ENCODE measurements around the gene PEX26.
"Not testable (repeated sequence)": the region's sequence is repeated elsewhere in the genome, so short reads cannot be mapped to it uniquely, and the experiment has no call there.

PEX26 gene

GRCh38 chr22:18077639-18078328 is at the start of gene PEX26:
Gene PEX26 (plus strand): TSS chr22:18077990. CDS start chr22:18078377, 387 bp downstream.
- DNase-seq (ENCODE audit: low read depth, low spot score) = peak; percentile 79

- no peak for DNase-seq (ENCODE audit: low read depth, low spot score)
Measured at GRCh38 chr22:18028817-18029527, 48.8 kb upstream of the PEX26 start.

- DNase-seq (ENCODE audit: low read depth, low spot score) = no peak
Measured at GRCh38 chr22:18029686-18030267, 48.0 kb upstream of the PEX26 start.

- peak; percentile 64 for DNase-seq (ENCODE audit: low read depth, low spot score)
Measured at GRCh38 chr22:18031695-18032454, 45.9 kb upstream of the PEX26 start.

GRCh38 chr22:18032455-18033101 is 45.2 kb upstream of the PEX26 start:
- DNase-seq (ENCODE audit: low read depth, low spot score) = no peak

GRCh38 chr22:18033204-18033998 is 44.4 kb upstream of the PEX26 start:
- DNase-seq (ENCODE audit: low read depth, low spot score) = no peak

GRCh38 chr22:18034076-18034475 is 43.7 kb upstream of the PEX26 start:
- DNase-seq (ENCODE audit: low read depth, low spot score) = no peak

GRCh38 chr22:18035751-18036150 is 42.0 kb upstream of the PEX26 start:
- DNase-seq (ENCODE audit: low read depth, low spot score) = no peak

- not testable (repeated sequence) for DNase-seq (ENCODE audit: low read depth, low spot score)
Measured at GRCh38 chr22:18040898-18041297, 36.9 kb upstream of the PEX26 start.

GRCh38 chr22:18042685-18043084 is 35.1 kb upstream of the PEX26 start:
- DNase-seq (ENCODE audit: low read depth, low spot score) = no peak

GRCh38 chr22:18044548-18045271 is 33.1 kb upstream of the PEX26 start:
- peak; percentile 81 for DNase-seq (ENCODE audit: low read depth, low spot score)

GRCh38 chr22:18045794-18046193 is 32.0 kb upstream of the PEX26 start:
- no peak for DNase-seq (ENCODE audit: low read depth, low spot score)

GRCh38 chr22:18048041-18048440 is 29.7 kb upstream of the PEX26 start:
- DNase-seq (ENCODE audit: low read depth, low spot score) = no peak

GRCh38 chr22:18048441-18048898 is 29.3 kb upstream of the PEX26 start:
- no peak for DNase-seq (ENCODE audit: low read depth, low spot score)

- no peak for DNase-seq (ENCODE audit: low read depth, low spot score)
Measured at GRCh38 chr22:18050065-18050464, 27.7 kb upstream of the PEX26 start.

- not testable (repeated sequence) for DNase-seq (ENCODE audit: low read depth, low spot score)
Measured at GRCh38 chr22:18051113-18051512, 26.7 kb upstream of the PEX26 start.

- DNase-seq (ENCODE audit: low read depth, low spot score) = not testable (repeated sequence)
Measured at GRCh38 chr22:18053216-18053946, 24.4 kb upstream of the PEX26 start.

- DNase-seq (ENCODE audit: low read depth, low spot score) = no peak
Measured at GRCh38 chr22:18055619-18056160, 22.1 kb upstream of the PEX26 start.

GRCh38 chr22:18056161-18056666 is 21.6 kb upstream of the PEX26 start:
- DNase-seq (ENCODE audit: low read depth, low spot score) = no peak

Data from brain pericyte (primary cell).